Measurements from ENCODE around the gene SRGAP2B.
"Not testable (repeated sequence)": the region's sequence is repeated elsewhere in the genome, so short reads cannot be mapped to it uniquely, and the experiment has no call there.

DNA sequence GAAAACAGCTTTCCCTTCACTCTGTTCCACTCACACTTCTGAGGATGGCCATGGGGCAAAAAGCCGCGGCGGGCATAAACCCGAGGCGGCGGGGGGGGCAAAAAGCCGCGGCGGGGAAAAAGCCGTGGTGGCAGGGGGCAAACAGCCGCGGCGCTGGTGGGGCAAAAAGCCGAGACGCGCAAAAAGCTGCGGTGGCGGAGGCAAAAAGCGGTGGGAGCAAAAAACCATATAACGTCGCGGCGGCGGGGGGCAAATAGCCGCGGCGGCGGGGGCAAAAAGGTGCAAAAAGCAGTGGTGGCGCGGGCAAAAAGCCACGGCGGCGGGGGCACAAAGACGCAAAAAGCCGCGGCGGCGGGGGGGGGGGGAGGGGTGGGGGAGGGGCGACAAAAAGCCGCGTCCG is 212.8 kb downstream of the SRGAP2B start:
- not testable (repeated sequence) for TF ChIP-seq CTCF (tag by site-specific recombination; IDR thresholded peaks at IDR 0.05); ZNF157 (tag by site-specific recombination; IDR thresholded peaks at IDR 0.05); ZNF510 (tag by site-specific recombination; IDR thresholded peaks at IDR 0.05; ENCODE audit: insufficient replicate concordance); ZNF324 (tag by site-specific recombination; IDR thresholded peaks at IDR 0.05); SCRT1 (tag by site-specific recombination; IDR thresholded peaks at IDR 0.05; ENCODE audit: borderline replicate concordance); ZBTB8A (tag by site-specific recombination; IDR thresholded peaks at IDR 0.05)

All from HEK293 (cell line).